Measurements from ENCODE around the gene PPIL1.

Gene PPIL1

DNA sequence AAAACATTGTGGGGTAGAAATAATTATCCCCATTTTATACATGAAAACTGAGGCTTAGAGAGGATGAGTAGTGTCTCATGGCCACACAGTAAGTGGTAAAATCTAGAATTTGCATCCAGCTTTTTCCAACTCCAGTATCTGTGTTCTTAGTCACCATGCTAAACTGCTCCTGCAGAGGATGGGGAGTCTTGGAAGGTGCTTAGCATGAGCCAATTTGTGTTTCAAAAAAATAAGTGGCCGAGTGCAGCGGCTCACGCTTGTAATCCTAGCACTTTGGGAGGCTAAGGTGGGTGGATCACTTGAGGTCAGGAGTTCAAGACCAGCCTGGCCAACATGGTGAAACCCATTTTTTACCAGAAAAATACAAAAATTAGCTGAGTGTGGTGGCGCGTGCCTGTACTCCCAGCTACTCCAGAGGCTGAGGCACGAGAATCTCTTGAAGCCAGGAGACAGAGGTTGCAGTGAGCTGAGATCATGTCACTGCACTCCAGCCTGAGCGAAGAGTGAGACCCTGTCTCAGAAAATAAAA lies 13.6 kb upstream of the PPIL1 start:
- no peak for DNase-seq

DNA sequence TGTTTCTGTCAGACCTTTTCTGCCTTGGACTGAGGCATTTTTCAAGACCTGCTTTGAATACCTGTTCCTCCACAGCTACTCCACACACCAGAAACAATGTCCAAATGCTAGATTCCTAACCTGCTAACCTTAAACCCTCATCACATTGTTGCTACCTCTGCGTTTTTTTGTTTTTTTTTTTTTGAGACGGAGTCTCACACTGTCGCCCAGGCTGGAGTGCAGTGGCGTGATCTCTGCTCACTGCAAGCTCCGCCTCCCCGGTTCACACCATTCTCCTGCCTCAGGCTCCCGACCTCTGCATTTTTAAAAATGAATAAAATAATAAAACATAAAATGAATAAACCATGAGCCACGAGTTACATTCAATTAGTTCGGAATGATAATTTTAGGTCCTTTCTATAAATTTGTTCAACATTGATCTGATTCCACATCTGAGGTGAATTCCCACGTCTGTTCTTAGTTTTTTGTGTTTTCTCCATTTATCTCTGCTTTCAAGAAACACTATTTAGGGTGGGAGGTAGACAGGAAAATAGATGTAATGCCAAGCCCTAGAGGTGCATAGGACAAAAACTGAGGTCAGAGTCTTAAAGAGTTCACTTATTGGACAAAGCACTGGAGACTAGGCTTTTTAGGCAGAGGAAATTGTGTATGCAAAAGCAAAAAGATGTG lies 12.5 kb upstream of the PPIL1 start:
- no peak for DNase-seq

DNA sequence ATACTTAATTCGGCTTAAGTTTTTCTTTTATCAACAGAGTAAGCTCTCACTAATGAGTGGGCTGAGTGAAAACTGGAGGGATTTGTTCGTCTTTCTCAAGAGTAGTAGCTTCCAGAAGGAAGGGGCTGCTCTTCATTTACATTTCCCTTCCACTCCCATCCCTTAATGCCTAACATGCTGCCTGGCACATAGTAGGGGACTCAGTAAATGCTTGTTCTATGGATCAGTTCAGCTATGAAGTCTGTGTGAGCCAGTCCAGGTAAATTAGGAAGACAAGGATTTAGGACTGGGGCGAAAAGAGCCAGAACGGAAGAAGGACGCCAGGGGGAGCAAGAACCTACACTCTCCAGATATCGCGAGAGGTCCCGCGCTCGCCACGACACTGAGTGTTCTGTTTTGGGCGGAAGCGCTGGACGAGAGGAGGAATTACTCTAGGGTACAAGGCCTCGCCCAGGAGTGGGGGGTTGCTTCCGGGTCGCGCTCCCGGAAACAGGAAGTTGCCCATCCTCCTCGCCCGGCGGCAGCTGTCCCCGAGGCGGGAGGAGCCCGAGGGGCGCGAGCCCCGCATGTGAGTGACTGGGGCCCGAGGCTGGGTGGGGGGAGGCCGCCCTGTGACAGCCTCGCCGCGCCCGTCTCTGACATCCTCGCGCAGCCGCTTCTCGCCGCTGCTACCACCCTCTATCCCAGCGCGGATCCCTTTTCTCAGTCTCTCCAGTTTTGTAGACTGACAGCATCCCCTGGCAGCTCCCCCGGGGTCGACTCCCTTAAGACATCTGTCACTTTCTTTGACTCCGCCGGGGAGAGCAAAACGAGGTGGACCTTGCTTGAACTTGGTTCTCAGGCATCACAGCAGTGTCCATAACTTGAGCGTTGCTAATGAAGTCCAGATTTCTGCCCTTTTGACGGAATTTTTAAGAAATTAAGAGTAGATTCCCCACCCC lies 11.1 kb upstream of the PPIL1 start, which contains the start of gene C6orf89:
Gene C6orf89, plus strand, starts transcription at position 492 of the 941 bp plus-strand sequence. CDS start 13,493 bp downstream, outside the sequence.
- DNase-seq, result peak; percentile 96

DNA sequence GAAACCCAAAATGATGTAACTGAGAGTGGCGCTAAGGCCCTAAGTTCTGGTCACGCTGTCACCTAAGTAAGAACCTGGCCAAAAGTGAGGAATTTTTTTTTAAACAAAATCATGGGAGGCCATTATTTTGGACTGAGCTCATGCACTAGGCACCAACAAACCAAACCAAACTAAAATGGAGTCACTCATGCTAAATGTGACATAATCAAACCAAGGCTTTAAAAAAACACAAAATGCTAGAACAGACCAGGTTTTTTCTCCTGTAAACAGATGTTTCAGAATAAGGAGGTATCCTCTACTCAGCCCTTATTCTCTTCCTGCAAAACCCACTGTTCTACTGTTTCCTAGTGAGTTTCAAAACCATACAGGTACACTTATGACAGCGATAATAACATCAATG lies 10.0 kb upstream of the PPIL1 start:
- no peak for DNase-seq

DNA sequence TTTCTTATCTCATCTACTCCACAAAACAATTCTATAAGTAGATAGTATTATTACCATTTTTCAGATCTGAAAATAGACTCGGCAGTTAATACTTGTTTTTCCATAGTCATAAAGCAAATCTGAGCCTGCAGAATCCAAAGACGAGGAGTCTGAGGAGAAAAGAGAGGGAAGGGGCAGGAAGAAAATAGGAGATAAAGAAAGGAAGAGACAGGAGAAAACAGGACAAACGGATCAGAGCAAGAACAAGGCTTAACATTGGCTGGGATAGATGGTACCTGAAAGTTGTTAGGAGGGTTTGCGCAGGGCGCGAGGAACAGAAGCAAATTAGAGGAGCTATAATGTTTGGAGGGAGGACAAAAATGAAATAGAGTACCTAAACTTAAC lies 639 bp upstream of the PPIL1 start:
- no peak for DNase-seq

DNA sequence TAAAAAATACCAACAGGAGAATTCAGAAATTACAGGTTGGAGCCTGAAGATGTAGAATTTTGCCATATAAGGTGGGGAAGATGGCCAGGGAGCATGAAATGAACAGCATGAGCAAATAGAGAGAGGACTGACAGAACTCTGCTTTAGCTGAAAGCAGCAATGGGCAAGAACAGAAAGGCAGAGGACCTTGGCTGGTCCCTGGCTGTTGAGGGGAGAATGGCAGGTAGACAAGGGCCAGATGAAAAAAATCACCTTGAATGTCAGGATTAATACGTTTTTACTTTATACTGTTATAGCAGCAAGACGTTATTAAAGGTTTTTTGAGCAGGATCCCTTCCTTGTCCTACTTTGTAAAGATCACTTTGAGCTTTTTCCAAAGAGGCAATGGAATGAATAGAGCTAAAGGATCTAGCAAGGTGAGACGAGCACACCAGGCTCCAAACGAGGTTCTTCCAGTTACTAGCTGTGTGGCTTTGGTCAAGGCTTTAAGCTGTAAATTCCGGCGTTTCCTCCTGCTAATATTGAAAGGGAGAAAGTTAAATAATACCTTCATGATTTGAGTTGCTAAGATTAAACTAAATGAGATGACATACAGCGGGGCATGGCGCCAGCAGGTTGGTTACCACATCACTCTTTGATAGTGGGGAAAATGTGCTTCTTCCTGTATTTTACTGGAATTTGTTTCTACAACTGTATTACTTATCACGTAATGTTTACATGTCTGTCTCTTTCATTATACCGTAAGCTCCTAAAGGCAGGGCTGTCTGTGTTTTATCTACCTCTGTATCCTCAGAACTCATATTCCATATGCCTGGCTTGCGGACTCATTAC lies 776 bp downstream of the PPIL1 start:
- DNase-seq, result peak; percentile 49

DNA sequence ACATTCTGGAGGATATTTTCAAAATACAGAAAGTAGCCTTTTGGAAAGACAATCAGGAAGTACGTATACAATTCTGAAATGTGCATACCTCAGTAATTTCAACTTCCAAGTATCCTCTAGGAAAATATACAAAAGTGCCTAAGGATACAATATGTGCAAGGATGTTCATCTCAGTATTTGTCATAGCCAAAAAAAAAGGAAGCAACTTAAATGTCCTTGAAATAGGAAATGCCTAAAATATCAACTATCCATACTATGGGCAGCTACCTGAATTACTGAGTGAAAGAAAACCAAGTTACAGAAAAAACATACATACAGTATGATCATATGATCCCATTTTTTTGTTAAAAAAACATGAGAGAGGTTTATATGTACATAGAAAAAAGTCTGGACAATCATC lies 1.5 kb downstream of the PPIL1 start:
- no peak for DNase-seq

DNA sequence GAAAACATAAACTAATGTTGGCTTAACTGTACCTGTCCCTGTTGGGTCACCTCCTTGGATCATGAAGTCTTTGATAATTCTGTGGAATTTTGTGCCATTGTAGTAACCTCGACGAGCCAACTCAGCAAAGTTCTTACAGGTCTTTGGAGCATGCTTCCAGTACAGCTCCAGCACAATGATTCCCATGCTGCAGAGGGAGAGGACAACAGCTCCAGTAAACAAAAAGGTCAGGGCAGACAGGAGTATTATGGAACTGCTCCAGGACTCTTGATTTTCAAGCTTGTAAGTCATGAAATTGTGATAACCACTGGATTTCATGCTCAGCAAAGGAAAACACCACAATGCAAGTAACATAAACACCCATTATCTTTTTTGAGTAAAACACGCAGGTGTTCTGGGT lies 2.9 kb downstream of the PPIL1 start:
- DNase-seq, result peak; percentile 38

DNA sequence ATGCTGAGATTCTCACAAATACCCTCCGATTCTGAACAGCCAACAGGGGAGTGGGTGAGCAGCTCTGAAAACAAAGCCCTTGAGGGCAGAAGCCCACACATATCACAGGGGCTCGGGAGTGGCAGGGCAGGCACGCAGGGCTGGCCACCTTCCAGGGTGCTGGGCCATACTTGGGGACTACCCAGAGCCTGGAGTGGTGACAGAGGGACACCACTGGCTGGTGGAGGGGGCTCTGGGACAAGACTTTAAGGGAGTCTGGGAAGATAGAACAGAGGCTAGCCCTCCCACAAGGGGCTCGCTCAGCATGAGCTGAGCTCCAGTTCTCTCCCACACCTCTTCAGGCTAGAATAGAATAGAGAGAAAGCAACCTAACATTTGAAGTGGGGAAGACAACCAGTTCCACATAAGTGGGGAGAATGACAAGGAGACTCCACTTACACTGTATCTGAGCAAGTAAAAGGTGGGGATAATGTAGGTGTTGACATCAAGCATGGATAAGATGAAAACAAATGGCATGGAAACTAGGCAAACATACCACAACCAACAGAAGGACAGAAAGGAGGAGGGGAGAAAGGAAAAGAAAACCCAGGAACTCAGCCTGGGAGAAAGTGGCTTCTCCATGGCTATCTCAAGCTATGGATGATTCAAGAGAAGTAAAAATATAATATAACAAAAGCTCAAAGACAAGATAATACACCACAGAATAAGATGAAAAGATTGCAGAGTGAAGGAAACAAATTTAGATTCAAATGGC lies 7.0 kb downstream of the PPIL1 start:
- peak; percentile 46 for DNase-seq

DNA sequence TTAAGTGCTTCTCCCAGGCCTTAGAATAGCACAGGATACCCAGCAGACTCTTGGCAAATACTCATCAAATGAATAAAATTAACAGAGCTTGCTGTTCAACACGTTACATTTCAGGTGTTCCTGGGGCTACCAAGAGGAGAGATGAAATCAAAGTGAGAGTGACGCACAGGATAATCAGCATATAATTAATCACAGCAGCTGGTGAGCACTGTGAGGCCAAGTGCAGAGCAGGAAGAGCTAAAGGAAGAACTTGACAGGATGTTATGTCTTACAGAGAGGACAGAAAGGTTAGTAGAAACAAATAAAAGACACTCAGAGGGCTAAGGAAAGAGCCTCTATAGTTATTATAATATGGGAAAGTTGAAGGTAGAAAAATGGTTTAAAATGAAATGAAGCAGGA lies 8.8 kb downstream of the PPIL1 start:
- DNase-seq, result no peak

DNA sequence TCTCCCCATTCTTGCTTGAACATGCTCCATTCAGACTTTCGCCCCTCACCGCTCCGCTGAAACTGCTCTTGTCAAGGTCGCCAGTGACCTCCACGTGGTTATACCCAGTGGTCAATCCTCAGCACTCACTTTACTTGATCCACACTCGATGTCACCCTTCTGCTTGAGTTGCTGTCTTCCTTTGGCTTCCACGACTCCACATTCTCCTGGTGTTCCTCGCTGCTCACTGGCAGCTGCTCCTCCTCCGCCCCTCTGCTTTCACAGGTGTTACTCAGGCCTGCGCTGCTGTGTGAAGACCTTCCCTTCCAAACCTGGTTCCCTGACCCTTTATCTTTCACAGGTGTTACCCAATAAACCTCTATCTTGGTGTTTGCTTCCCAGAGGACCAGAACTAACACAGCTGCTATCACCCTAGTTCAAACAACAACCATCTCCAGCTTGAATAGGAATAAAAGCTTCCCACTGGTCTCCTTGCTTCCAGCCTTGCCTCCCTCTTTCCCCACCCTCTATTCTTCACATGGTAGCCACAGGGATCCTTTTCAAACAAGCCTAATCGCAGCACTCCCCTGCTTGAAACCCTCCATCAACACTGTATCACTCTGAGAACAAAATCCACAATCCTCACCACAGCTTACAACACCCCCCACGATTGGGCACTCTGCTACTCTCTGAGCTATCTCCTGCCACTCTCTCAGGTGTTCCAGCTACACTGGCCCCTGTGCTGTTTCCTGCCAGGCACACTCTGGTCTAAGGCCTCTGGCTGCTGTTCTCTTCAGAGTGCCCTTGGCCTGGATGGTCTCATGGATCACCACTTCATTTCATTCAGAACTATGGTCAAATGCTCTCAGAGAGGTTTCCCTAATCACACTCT lies 10.7 kb downstream of the PPIL1 start:
- peak; percentile 40 for DNase-seq

DNA sequence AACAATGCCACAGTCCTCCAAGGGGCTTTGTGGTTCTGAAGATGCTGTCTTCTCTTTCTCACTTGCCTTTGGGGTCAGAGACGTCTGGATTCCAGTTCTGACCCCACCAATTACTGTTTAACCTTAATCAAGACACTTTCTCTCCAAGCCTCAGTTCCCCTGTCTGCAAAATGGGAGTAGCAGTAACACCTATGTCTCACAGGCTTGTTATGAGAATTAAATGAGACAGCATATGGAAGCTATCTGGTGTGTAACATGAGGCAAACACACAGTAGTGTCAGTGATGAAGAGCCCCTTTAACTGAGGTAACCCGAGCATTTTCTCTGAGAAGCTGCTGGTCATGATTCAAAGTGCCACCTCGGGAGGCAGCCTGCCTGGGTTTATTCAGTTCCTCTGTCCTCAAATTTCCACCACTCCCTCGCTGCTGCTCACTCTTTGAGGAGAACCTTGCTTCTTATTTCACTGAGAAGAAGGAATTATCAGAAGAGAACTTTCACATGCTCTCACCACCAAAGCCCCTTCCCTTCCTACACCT lies 11.7 kb downstream of the PPIL1 start:
- DNase-seq, result no peak

DNA sequence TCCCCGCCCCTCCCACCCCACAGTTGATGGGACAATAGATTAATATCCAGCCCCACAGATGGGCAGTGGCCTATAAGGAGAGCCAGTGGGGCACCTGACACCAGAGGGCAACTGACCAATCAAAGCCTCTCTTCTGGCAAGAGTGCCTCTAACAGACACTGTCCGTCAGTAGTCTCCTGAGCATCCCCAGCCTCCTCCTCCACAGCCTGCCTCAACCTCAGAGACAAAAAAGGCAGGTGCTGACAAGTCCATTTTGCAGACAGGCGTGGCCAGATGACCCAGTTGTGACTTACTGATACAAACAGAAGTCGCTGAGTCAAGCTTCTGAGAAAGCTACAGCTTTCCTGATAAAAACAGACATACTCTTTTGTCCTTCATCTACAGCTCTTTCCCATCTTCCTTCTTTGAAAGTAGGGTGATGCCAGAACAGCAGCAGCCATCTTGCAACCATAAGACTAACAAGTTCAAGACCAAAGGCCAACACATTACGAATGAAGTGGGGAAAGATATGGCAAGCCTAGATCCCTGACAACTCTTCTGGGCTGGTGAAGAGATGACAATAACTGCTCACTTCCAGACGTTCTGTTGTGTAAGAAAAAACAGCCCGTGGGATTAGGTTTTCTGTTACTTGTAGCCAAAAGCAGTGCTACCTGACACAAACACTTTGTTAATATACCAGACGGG lies 12.3 kb downstream of the PPIL1 start:
- peak; percentile 29 for DNase-seq

DNA sequence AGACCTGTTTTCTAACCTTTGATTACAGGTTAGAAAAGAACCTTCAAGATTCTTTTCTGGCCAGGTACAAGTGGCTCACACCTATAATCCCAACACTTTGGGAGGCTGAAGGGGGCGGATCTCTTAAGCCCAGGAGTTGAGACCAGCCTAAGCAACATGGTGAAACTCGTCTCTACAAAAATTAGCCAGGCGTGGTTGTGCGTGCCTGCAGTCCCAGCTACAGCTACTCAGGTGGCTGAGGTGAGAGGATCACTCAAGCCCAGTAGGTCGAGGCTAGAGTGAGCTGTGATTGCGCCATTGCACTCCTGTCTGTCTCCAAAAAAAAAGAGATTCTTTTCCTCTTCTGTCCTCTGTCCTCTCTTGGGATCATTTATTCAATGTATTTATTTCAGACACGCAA lies 14.5 kb downstream of the PPIL1 start:
- DNase-seq, result peak; percentile 30

DNA sequence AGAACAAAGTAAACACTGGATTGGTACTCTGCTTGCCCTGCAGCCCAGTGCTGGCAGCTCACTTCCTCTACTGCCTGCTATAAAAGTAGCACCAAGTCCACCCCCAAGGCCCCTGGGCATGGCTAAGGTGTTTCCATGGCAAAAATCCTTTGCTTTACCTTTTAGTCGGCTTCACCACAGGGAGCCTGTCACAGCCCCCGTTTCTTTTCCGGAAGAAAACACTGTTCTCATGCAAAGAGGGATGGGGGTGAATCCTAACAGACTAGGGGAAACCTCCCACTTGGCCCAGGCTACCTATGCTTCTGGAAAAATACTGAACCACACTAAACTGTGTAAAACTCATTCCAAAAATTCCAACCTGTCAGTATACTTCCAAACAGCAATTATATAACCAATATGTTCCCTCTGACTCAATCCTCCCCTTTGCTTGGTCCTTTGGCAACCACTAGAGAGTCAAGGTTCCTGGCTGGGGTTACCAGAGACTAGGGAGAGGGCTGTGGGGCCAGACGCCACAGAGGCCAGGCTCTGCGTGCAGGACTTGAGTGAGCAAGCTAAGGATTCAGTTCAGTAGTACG lies 16.1 kb downstream of the PPIL1 start:
- peak; percentile 39 for DNase-seq

DNA sequence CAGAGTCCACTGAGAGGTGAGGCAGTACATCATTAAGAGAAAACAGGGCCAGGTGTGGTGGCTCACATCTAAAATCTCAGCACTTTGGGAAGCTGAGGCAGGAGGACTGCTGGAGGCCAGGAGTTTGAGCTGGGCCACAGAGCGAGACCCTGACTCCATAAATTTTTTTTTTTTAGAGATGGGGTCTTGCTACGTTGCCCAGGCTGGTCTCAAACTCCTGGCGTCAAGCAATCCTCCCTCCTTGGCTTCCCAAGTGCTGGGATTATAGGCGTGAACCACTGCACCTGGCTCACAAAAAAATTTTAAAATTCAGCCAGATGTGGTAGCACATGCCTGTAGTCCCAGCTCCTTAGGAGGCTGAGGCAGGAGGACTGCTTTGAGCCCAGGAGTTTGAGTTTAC lies 17.3 kb downstream of the PPIL1 start:
- no peak for DNase-seq

DNA sequence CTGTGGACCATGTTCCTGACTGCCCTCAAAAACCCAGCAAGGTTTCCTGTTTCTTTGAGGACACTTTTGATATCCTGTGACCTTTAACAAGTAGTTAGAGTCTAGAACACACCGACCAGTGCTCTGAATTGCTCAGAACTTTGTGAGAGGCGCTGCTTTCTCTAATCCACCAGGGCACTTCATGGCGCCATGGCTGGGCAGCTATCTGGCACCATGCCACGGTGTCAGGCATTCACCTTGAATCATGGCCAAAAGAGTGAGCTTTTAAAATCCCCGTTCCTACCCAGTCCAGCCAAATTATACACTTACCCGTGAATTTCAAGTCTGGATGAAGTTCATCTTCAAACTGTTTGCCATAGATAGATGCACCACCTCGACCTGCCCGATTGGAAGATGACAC lies 18.3 kb downstream of the PPIL1 start:
- DNase-seq, result no peak

DNA sequence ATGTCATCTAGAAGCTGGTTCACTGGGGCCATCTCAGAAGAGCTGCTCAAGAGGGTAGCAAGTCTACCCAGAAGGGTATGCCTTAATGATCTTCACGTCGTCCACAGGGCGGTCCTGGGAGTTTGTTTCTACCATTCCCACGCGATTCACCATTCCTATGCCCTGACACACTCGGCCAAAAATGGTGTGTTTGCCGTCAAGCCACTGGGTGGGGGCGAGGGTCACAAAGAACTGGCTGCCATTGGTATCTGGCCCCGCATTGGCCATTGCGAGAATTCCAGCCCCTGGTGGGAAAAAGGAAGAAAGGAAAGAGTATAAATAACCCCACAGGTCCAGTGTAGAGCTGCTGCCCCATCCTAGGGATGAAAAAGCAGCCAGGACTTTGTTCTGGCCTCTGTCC lies 18.9 kb downstream of the PPIL1 start:
- no peak for DNase-seq

DNA sequence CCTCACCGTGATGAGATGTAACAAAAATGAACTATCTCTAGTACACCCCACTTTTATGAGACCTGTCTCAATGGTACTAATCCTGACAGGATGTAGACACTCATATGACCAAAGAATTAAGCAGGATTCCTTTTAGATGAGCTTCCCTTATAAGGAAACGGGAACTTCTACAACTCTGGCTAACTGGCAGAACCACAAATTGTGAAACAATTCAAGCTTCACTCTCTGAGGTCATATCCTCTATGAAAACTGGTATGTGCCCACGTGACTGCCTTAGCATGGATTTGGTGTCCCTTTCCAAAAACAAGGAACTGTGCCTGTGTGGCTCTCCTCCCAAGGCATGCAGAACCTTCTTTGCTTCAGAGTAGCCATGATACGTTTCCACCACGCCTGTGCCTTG lies 21.3 kb downstream of the PPIL1 start:
- no peak for DNase-seq

Measured in activated CD8-positive, alpha-beta memory T cell treated with anti-CD3 and anti-CD28 coated beads, Interleukin-2, amount 50 U/mL, for 48 hours (primary cell).